MCF 10A (cell line): ENCODE results near the gene NPY2R. TPM values are rescaled to one million over a fixed set of nuclear protein-coding genes. Genes with fewer than 3 reads are reported as not detected.

Experiments used
- Bru-seq: library from RNA; stranded (reverse); fragments of 400-500 nt; gene quantifications from one replicate; lab custom pipeline; 2021; lab: Mats Ljungman, UMichigan
- BruChase-seq, 2 experiments: library from RNA; stranded (reverse); fragments of 400-500 nt; gene quantifications; one replicate each; lab custom pipeline; 2021; lab: Mats Ljungman, UMichigan
- BruUV-seq: library from RNA; stranded (reverse); fragments of 400-500 nt; replicated peaks from 2 replicates; lab custom pipeline; 2021; lab: Mats Ljungman, UMichigan
- CTCF ChIA-PET: fragments of 300-600 bp; sonication (Branson Sonifier 250); formaldehyde crosslinking; extraction: SDS; loops from one replicate; lab custom pipeline; 2021; ENCODE audit warnings: antibody characterized with exemption, inconsistent platforms; lab: Yijun Ruan, JAX
- POLR2A ChIA-PET: fragments of 300-600, 350-650 bp; sonication (Branson Sonifier 250); formaldehyde crosslinking; extraction: SDS; loops from one replicate; lab custom pipeline; 2020; ENCODE audit warnings: antibody characterized with exemption, inconsistent platforms; lab: Yijun Ruan, JAX
- DNase-seq: peaks from one replicate; pipeline ENCODE4 v3.0.0-alpha.2; 2018; ENCODE audit not compliant: unreplicated experiment
- H3K27ac Mint-ChIP-seq: one replicate; pipeline ENCODE4 v1.8.0; 2022; ENCODE audit warnings: mild to moderate bottlenecking, low read depth, mixed read lengths; ENCODE audit not compliant: unreplicated experiment
- H3K27me3 Mint-ChIP-seq: one replicate; pipeline ENCODE4 v1.8.0; 2022; ENCODE audit warnings: mixed read lengths; ENCODE audit not compliant: insufficient read depth, unreplicated experiment
- H3K36me3 Mint-ChIP-seq: one replicate; pipeline ENCODE4 v1.8.0; 2022; ENCODE audit warnings: mild to moderate bottlenecking, moderate library complexity, mixed read lengths; ENCODE audit not compliant: insufficient read depth, unreplicated experiment
- H3K4me1 Mint-ChIP-seq: one replicate; pipeline ENCODE4 v1.8.0; 2022; ENCODE audit warnings: mixed read lengths; ENCODE audit not compliant: insufficient read depth, unreplicated experiment
- H3K4me3 Mint-ChIP-seq: one replicate; pipeline ENCODE4 v1.8.0; 2022; ENCODE audit warnings: mild to moderate bottlenecking, moderate library complexity, mixed read lengths; ENCODE audit not compliant: unreplicated experiment
- H3K9me3 Mint-ChIP-seq: one replicate; pipeline ENCODE4 v1.8.0; 2022; ENCODE audit warnings: mixed read lengths; ENCODE audit not compliant: unreplicated experiment
- intact Hi-C: fragments of 100-400 bp; cut with micrococcal nuclease; formaldehyde crosslinking; loops from 2 replicates; pipeline ENCODE4 v1.14.1; 2022
- long read RNA-seq: library from polyadenylated mRNA; stranded (forward); transcript quantifications from one replicate; pipeline ENCODE4 v2.0.0, GENCODE V29; 2022
- total RNA-seq: library from RNA; stranded (reverse); gene quantifications from 2 replicates; pipeline ENCODE4 v1.2.3, GENCODE V29; 2022
- TF ChIP-seq, protein P1 (sequence below): fragments of 200-600 bp; IDR thresholded peaks from one replicate; pipeline ENCODE4 v1.8.0; 2022; ENCODE audit warnings: antibody characterized with exemption, mild to moderate bottlenecking; ENCODE audit not compliant: unreplicated experiment

Gene NPY2R, protein sequence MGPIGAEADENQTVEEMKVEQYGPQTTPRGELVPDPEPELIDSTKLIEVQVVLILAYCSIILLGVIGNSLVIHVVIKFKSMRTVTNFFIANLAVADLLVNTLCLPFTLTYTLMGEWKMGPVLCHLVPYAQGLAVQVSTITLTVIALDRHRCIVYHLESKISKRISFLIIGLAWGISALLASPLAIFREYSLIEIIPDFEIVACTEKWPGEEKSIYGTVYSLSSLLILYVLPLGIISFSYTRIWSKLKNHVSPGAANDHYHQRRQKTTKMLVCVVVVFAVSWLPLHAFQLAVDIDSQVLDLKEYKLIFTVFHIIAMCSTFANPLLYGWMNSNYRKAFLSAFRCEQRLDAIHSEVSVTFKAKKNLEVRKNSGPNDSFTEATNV
- not detected in 2 replicates for total RNA-seq
- not detected for Bru-seq, nascent RNA
- BruChase-seq, experiment 1, labeled RNA remaining after a 6-hour chase: not detected
- not detected for BruChase-seq, experiment 2, labeled RNA remaining after a 2-hour chase
- long read RNA-seq: 0 reads

DNA sequence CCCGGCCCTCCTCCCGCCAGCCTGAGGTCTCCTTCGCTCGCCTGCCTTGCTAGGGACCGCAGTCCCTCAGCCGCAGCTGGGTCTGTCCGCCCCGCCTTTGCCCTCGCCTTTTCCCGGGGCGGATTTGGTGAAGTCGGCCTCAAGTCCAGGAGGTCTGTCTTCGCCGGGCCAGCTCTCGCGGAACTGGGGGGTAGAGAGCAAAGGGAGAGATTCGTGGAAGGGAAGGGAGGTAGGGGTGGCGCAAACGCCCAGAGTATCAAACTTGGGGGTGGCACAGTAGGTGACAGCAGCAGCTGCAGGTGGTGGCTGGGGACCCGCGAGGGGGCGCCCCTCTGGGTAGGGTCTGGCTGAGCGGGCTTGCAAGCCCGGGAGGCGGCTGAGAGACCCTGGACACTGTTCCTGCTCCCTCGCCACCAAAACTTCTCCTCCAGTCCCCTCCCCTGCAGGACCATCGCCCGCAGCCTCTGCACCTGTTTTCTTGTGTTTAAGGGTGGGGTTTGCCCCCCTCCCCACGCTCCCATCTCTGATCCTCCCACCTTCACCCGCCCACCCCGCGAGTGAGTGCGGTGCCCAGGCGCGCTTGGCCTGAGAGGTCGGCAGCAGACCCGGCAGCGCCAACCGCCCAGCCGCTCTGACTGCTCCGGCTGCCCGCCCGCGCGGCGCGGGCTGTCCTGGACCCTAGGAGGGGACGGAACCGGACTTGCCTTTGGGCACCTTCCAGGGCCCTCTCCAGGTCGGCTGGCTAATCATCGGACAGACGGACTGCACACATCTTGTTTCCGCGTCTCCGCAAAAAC lies at the start of gene NPY2R:
Gene NPY2R (plus strand): TSS at position 379 of the 797 bp plus-strand sequence. CDS start 5,304 bp downstream, outside the sequence.
- no TSS peak for BruUV-seq
- TF ChIP-seq, protein P1, sequence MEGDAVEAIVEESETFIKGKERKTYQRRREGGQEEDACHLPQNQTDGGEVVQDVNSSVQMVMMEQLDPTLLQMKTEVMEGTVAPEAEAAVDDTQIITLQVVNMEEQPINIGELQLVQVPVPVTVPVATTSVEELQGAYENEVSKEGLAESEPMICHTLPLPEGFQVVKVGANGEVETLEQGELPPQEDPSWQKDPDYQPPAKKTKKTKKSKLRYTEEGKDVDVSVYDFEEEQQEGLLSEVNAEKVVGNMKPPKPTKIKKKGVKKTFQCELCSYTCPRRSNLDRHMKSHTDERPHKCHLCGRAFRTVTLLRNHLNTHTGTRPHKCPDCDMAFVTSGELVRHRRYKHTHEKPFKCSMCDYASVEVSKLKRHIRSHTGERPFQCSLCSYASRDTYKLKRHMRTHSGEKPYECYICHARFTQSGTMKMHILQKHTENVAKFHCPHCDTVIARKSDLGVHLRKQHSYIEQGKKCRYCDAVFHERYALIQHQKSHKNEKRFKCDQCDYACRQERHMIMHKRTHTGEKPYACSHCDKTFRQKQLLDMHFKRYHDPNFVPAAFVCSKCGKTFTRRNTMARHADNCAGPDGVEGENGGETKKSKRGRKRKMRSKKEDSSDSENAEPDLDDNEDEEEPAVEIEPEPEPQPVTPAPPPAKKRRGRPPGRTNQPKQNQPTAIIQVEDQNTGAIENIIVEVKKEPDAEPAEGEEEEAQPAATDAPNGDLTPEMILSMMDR: no peak
- H3K36me3 Mint-ChIP-seq: no peaks in the 10 kb centered on the region
- no peak within 1 kb of the TSS for H3K27ac Mint-ChIP-seq
- H3K4me3 Mint-ChIP-seq: peak within 1 kb of the TSS; percentile 50
- H3K9me3 Mint-ChIP-seq: no peaks in the 10 kb centered on the region
- intact Hi-C loops: no loop called here
- no peak for DNase-seq
- H3K4me1 Mint-ChIP-seq: no peaks in the 10 kb centered on the region
- H3K27me3 Mint-ChIP-seq: no peaks in the 10 kb centered on the region
- ChIA-PET CTCF (no interaction called here), POLR2A (no interaction called here)

DNA sequence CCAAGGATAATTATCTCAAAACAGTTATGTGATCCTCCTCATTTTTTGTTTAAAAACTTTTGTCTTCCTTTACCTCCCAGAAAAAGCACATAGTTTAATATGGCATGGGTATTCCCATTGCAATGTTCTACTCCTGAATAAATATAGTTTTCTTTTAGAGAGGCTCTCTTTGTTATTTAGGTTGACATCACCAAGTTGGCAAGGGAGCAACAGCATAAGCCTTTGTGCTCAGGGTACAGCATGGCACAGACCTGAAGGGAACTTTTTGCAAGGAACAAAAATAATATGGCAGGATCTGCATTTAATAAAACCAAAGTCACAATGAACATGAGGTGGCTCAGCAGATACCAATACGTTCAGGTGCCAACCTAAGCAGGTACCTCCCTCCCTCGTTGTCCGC lies 47.1 kb upstream of the NPY2R start:
- ChIA-PET CTCF (interaction anchor here (0.5 kb wide), 1 partner anchor 233 kb away, joined by 3 read pairs; no protein-coding TSS in a partner anchor), POLR2A (no interaction called here)
- no peaks in the 10 kb centered on the region for H3K4me1 Mint-ChIP-seq
- H3K36me3 Mint-ChIP-seq: no peaks in the 10 kb centered on the region
- no peaks in the 10 kb centered on the region for H3K9me3 Mint-ChIP-seq
- no peak overlapping the region for H3K4me3 Mint-ChIP-seq
- TF ChIP-seq, protein P1: no peak
- no peak for DNase-seq
- H3K27ac Mint-ChIP-seq: no peak overlapping the region
- no TSS peak for BruUV-seq
- intact Hi-C loops: no loop called here
- H3K27me3 Mint-ChIP-seq: no peaks in the 10 kb centered on the region

DNA sequence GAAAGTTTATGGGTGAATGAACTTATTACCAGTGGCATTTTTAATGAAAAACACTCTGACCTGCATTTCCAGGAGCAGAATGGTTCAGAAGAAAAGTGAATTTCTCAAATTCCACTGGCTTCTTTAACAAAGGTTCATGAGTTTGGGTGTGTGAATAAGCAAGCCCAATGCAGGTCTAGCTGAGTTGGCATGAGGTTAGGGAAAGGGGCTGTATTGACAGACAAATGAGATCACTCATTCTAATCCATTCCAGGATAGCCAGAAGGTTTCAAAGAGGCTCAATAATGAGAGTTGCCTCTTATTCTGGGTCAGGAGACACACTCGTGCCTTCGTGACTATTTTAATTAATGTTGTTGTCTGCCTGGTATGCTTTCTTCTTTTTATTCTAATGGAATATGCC lies 43.7 kb upstream of the NPY2R start:
- no TSS peak for BruUV-seq
- Mint-ChIP-seq H3K9me3 (no peaks in the 10 kb centered on the region), H3K27me3 (no peaks in the 10 kb centered on the region), H3K4me1 (no peaks in the 10 kb centered on the region), H3K36me3 (no peaks in the 10 kb centered on the region), H3K27ac (no peak overlapping the region), H3K4me3 (no peak overlapping the region)
- intact Hi-C loops: no loop called here
- TF ChIP-seq, protein P1: no peak
- ChIA-PET CTCF (no interaction called here), POLR2A (no interaction called here)
- DNase-seq: no peak

DNA sequence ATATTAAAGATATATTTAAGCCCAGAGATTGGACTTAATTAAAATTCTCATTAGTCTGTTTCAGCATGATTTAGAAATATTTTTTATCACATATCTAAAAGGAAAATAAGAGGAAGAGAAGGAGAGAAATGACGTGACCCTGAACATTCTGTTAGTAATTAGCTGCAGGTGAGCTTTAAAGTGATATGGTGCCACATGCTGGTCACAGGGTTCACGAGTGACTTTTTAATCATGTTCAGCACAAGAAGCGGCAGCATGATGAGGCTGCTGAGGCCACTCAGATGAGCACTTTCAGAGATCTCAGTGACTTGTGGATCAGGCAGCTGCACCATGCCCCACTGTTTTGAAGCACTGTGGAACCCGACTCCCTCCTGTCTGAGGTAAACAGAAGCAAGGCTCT lies 37.9 kb upstream of the NPY2R start:
- H3K9me3 Mint-ChIP-seq: no peaks in the 10 kb centered on the region
- intact Hi-C loops: no loop called here
- DNase-seq: no peak
- peaks cover 8% of the 10 kb centered on the region for H3K4me1 Mint-ChIP-seq
- no peak overlapping the region for H3K27ac Mint-ChIP-seq
- TF ChIP-seq, protein P1: no peak
- ChIA-PET POLR2A (no interaction called here), CTCF (no interaction called here)
- H3K27me3 Mint-ChIP-seq: no peaks in the 10 kb centered on the region
- no TSS peak for BruUV-seq
- no peak overlapping the region for H3K4me3 Mint-ChIP-seq
- no peaks in the 10 kb centered on the region for H3K36me3 Mint-ChIP-seq
